ENCODE results near the gene CDKN1B.

CDKN1B gene

GRCh38 chr12:12704593-12705230 lies 12.5 kb upstream of the CDKN1B start:
- no peak for DNase-seq

GRCh38 chr12:12705838-12706520 lies 11.2 kb upstream of the CDKN1B start:
- DNase-seq, result no peak

- no peak for DNase-seq
Observed at GRCh38 chr12:12713932-12714275, 3.3 kb upstream of the CDKN1B start.

- DNase-seq, result no peak
Observed at GRCh38 chr12:12714276-12715021, 2.7 kb upstream of the CDKN1B start.

- no peak for DNase-seq
Observed at GRCh38 chr12:12715128-12715458, 2.1 kb upstream of the CDKN1B start.

DNA sequence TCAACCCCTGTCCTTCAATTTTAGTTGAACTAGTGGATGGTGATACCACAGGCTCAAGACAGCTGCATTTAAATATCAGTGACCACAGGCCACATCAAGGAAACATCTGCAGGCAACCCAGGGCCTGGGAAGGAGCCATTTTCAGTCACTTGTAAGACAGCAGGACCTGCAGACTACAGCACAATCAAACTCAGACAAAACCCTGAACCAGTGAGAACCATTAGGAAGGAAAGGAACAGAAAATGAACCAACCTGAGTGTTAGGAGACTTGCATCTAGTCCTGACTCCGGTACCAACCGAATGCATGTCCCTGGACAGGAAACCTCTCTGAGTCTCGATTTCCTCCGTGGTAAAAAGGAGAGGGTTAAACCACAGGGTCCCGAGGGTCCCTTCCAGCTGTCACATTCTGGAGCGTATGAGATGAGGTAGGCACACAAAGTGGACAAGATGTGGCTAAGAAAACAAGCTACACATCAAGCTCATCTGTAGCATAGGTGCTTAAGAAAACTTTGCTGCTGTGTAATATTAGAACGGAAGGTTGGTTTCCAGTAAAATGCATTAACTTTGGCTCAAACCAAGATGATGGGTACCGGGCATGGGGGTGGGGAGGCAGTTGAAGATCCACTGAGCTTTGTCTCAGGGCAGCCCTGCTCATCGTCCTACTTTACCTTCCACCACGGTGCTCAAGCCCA lies 1.6 kb upstream of the CDKN1B start:
- no peak for DNase-seq

- no peak for DNase-seq
Observed at GRCh38 chr12:12716151-12716792, 896 bp upstream of the CDKN1B start.

DNA sequence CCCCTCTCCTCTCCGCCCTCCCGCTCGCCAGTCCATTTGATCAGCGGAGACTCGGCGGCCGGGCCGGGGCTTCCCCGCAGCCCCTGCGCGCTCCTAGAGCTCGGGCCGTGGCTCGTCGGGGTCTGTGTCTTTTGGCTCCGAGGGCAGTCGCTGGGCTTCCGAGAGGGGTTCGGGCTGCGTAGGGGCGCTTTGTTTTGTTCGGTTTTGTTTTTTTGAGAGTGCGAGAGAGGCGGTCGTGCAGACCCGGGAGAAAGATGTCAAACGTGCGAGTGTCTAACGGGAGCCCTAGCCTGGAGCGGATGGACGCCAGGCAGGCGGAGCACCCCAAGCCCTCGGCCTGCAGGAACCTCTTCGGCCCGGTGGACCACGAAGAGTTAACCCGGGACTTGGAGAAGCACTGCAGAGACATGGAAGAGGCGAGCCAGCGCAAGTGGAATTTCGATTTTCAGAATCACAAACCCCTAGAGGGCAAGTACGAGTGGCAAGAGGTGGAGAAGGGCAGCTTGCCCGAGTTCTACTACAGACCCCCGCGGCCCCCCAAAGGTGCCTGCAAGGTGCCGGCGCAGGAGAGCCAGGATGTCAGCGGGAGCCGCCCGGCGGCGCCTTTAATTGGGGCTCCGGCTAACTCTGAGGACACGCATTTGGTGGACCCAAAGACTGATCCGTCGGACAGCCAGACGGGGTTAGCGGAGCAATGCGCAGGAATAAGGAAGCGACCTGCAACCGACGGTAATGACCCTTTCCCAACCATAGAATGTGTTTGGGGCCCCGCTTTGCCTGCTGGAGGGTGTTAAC lies 615 bp downstream of the CDKN1B start:
- no peak for DNase-seq

DNA sequence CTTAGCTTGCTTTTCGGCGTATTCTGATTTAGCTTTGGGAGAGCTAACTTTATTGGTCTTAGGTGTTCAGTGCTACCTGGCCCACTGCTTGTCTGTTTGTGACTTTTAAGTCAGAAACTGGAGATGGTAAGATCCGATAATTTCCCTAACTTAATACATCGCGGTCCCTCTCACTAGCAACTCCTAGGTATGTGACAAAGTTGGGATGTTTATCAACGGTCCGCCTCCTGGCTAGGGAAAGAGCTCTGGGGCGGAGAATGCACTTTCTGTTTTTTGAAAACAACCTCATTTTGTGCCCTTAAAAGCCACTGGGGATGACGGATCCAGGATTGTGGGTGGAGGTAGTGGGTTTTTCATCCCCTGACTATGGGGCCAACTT lies 1.2 kb downstream of the CDKN1B start:
- DNase-seq, result no peak

DNA sequence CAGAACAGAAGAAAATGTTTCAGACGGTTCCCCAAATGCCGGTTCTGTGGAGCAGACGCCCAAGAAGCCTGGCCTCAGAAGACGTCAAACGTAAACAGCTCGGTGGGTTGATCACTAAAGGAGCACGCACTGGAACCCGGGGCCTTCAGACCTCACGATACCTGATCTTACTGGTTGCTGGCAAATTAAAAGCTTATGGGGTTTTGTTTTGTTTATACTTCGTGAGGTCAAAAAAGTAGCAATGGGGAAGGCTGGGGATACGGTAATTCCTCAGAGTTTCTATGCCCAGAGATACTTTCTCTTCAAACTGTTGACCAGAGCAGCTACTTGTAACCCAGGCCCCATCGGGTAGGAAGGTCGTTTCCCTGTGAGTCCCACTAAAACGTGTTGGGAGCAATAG lies 1.7 kb downstream of the CDKN1B start:
- DNase-seq, result no peak

DNA sequence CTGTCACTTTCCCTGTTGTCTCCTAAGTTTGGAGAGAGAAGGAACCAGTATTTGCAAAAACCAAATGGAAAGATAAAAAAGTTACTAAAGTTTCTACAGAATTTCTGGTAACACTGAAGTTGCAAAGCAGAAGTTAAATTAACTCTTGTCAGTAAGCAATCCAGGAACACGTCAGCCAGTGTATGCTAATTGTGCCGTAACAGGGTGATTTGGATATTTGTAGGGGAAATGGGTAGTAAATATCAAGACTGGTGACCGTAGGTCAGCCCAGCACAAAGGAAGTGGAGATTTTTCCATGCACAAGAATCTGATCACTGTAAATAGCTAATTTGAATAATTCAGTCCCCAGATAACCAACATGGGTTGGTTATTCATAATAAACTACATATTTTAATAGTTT lies 2.3 kb downstream of the CDKN1B start:
- DNase-seq, result no peak

DNA sequence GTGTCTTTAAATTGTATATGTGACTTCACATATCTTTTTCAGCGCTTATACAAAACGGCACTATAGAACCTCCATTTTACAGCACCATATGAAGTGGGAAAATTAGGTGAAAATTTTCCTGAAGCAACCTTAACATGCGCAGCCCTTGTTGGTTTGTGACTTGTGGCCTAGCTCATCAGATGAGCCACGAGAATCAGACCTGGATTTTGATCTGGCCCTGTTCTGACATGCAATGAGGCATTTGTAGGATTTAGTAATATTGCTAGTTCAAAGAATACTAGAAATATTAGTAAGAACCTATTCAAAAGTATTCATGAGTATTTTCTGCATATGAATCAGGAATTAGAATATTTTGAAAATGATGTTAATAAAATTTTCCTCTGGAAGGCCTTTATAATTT lies 2.9 kb downstream of the CDKN1B start:
- no peak for DNase-seq

GRCh38 chr12:12720672-12721161 lies 3.5 kb downstream of the CDKN1B start:
- DNase-seq, result no peak

DNA sequence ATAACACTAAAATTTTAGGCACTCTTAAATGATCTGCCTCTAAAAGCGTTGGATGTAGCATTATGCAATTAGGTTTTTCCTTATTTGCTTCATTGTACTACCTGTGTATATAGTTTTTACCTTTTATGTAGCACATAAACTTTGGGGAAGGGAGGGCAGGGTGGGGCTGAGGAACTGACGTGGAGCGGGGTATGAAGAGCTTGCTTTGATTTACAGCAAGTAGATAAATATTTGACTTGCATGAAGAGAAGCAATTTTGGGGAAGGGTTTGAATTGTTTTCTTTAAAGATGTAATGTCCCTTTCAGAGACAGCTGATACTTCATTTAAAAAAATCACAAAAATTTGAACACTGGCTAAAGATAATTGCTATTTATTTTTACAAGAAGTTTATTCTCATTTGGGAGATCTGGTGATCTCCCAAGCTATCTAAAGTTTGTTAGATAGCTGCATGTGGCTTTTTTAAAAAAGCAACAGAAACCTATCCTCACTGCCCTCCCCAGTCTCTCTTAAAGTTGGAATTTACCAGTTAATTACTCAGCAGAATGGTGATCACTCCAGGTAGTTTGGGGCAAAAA lies 4.1 kb downstream of the CDKN1B start:
- DNase-seq, result no peak

GRCh38 chr12:12721814-12722434 lies 4.8 kb downstream of the CDKN1B start:
- DNase-seq, result no peak

DNA sequence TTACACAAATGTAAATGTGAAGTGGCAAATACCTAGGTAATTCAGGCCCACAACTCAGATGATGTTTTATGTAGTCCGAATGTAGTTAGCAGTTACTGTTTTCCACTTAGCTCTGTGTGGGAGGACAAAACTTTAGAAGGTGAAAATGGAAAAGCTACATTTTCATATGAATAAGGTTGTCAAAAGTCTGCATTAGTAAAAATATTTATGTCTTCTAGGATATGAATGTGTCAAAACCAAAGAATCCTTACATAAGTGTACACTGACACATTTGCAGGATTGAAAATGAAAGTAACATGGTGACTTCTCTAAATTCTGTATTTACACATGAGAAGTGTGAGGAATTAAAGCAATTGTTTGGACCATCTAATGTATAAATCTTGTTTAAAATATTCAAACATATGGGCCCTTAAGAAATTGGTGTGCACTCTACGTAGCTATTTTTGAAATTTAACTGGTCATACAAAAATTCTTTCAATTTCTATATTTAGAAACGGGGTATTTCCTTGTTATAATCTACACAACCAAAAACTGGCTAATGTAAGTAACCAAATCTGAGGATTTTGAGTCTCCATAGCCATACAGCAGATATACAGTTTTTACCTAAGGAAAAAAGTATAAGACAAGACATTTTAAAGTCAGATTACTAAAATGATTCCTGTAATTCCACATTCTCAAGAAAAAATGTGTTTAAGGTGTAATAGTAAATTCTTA lies 5.4 kb downstream of the CDKN1B start:
- no peak for DNase-seq

GRCh38 chr12:12723149-12723680 lies 6.0 kb downstream of the CDKN1B start:
- DNase-seq, result no peak

- no peak for DNase-seq
Observed at GRCh38 chr12:12723681-12724420, 6.7 kb downstream of the CDKN1B start.

DNA sequence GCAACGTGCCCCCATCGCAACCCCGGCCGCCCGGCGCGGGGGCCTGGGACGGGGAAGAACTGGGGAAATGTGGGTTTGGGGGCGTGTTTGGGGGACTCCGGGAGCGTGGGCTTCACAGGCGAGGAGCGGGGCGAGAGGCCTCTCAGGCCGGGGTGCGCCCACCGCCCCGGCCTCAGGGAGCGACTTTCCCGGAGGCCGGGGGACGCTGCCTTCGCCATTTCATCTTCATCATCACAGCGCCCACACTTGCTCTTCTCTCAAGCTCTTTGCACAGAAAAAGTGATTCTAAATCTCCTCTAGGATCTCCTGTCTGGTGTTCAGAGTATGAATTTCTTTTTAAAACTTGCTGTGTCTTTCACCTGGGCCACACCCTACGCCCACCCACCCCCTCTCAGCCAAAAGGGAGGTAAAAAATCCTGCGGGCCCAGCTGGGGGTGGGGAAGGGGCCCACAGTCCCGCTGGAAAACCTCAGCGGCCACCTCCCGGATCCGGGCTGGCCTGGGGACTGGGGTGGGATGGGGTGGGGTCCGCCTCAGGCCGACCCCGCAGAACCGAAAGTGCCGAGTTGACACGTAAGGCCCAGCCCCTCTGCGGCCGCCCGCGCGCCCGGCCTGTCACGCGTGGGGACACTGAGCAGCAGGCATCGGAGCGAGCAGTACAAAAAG lies 7.4 kb downstream of the CDKN1B start:
- DNase-seq, result no peak
